Suprapubic skin (tissue), 3 donors: ENCODE results near the gene PPIL4.
"Not testable (repeated sequence)": the region's sequence is repeated elsewhere in the genome, so short reads cannot be mapped to it uniquely, and the experiment has no call there.

Source experiments
- CTCF ChIP-seq, 2 donors: fragments of 200-600 bp in 1 of 2; fragments of 450-650 bp in 1 of 2; sonication (generic) in 1 of 2; IDR thresholded peaks; one replicate each; pipeline ENCODE4 v1.5.1; 2016 to 2019; ENCODE audit warnings: antibody characterized with exemption in 2 of 2, mild to moderate bottlenecking in 1 of 2, moderate library complexity in 1 of 2
- POLR2AphosphoS5 ChIP-seq, 3 donors: sonication (generic); formaldehyde crosslinking; IDR thresholded peaks; one replicate each; pipeline ENCODE4 v1.6.1; 2017; ENCODE audit warnings: antibody characterized with exemption in 3 of 3

GRCh38 chr6:149462712-149463111 is 83.1 kb downstream of the PPIL4 start:
- not testable (repeated sequence) for TF ChIP-seq POLR2AphosphoS5, CTCF (IDR thresholded peaks at IDR 0.05)
